PC-9 (cell line): Measurements from ENCODE around the gene IL17RA. TPM values are rescaled to one million over a fixed set of nuclear protein-coding genes. Genes with fewer than 3 reads are reported as not detected.

ENCODE experiments used
- BruUV-seq: library from RNA; stranded (reverse); fragments of 400-500 nt; replicated peaks from 2 replicates; lab custom pipeline; 2021; lab: Mats Ljungman, UMichigan
- CTCF ChIA-PET: fragments of 300-600 bp; sonication (Branson Sonifier 250); formaldehyde crosslinking; loops from one replicate; lab custom pipeline; 2022; ENCODE audit warnings: antibody characterized with exemption; lab: Charles Lee
- POLR2A ChIA-PET: fragments of 300-600 bp; sonication (Branson Sonifier 250); formaldehyde crosslinking; loops from one replicate; lab custom pipeline; 2022; ENCODE audit warnings: antibody characterized with exemption; ENCODE audit not compliant: unreplicated experiment; lab: Charles Lee
- DNase-seq, 2 experiments: peaks; one replicate each; pipeline versions ENCODE4 v3.0.0 to v3.0.0-alpha.2; 2015 to 2022; ENCODE audit warnings: mixed read lengths in 1 of 2
- H2AFZ ChIP-seq: fragments of 200-600 bp; sonication (generic); 2 replicates; pipeline ENCODE4 v1.8.1; 2017; ENCODE audit warnings: antibody characterized with exemption
- H3F3A ChIP-seq: fragments of 200-600 bp; sonication (generic); 2 replicates; pipeline ENCODE4 v1.8.1; 2017; ENCODE audit warnings: antibody characterized with exemption, mild to moderate bottlenecking, low read depth; ENCODE audit not compliant: insufficient read depth
- H3K27ac ChIP-seq: fragments of 200-600 bp; sonication (generic); 2 replicates; pipeline ENCODE4 v1.6.1; 2016; ENCODE audit warnings: mixed run types
- H3K27me3 ChIP-seq: fragments of 200-600 bp; sonication (generic); 2 replicates; pipeline ENCODE4 v1.6.1; 2016; ENCODE audit warnings: low read depth, mixed run types; ENCODE audit not compliant: insufficient read depth
- H3K36me3 ChIP-seq: fragments of 200-600 bp; sonication (generic); 2 replicates; pipeline ENCODE4 v1.6.1; 2016; ENCODE audit warnings: low read depth, mixed run types
- H3K4me1 ChIP-seq: fragments of 200-600 bp; sonication (generic); replicated peaks from 2 replicates; pipeline ENCODE4 v1.6.1; 2016; ENCODE audit warnings: mixed run types; ENCODE audit not compliant: insufficient read depth
- H3K4me2 ChIP-seq: fragments of 200-600 bp; sonication (generic); 2 replicates; pipeline ENCODE4 v1.6.1; 2017; ENCODE audit warnings: mixed run types
- H3K4me3 ChIP-seq: fragments of 200-600 bp; sonication (generic); 2 replicates; pipeline ENCODE4 v1.6.1; 2016; ENCODE audit warnings: mixed run types
- H3K79me2 ChIP-seq: fragments of 200-600 bp; sonication (generic); 2 replicates; pipeline ENCODE4 v1.6.1; 2017; ENCODE audit warnings: low read depth, mixed run types
- H3K9me2 ChIP-seq: fragments of 200-600 bp; sonication (generic); 2 replicates; pipeline ENCODE4 v1.8.1; 2017; ENCODE audit warnings: mild to moderate bottlenecking; ENCODE audit not compliant: insufficient read depth
- H3K9me3 ChIP-seq: fragments of 200-600 bp; sonication (generic); 2 replicates; pipeline ENCODE4 v1.8.1; 2016; ENCODE audit warnings: low read depth; ENCODE audit not compliant: insufficient read depth
- H4K20me1 ChIP-seq: fragments of 200-600 bp; sonication (generic); 2 replicates; pipeline ENCODE4 v1.8.1; 2017; ENCODE audit not compliant: insufficient read depth
- CTCF ChIP-seq: fragments of 200-600 bp; sonication (generic); conservative IDR thresholded peaks from 2 replicates; pipeline ENCODE4 v1.6.1; 2017; ENCODE audit warnings: mixed run types, antibody characterized with exemption, mild to moderate bottlenecking, moderate library complexity
- EZH2 ChIP-seq: fragments of 200-600 bp; sonication (generic); IDR thresholded peaks from 2 replicates; pipeline ENCODE4 v1.8.0; 2017; ENCODE audit warnings: antibody characterized with exemption, low read depth
- intact Hi-C: fragments of 100-400 bp; cut with micrococcal nuclease; formaldehyde crosslinking; loops from one replicate; pipeline ENCODE4 v1.10.0; 2022; ENCODE audit not compliant: unreplicated experiment
- total RNA-seq: library from RNA; stranded (reverse); gene quantifications from 2 replicates; pipeline ENCODE4 v1.2.3, GENCODE V29; 2021

Gene IL17RA
- total RNA-seq, 1 experiment from 2014 or later = 8.2 TPM

GRCh38 chr22:17137170-17137569 lies 52.4 kb downstream of the IL17RA start:
- no peaks in the 10 kb centered on the region for H3K36me3 ChIP-seq
- CTCF ChIA-PET = no interaction called here
- H3K4me3 ChIP-seq = no peak overlapping the region
- TF ChIP-seq EZH2 = no peak
- no peak for TF ChIP-seq CTCF
- H2AFZ ChIP-seq = no peak overlapping the region
- H3K4me1 ChIP-seq = no peaks in the 10 kb centered on the region
- no peaks in the 10 kb centered on the region for H3K9me2 ChIP-seq
- intact Hi-C loops = no loop called here
- no peaks in the 10 kb centered on the region for H3K79me2 ChIP-seq
- DNase-seq = no peak
- H3K4me2 ChIP-seq = no peak overlapping the region
- BruUV-seq = no TSS peak
- H4K20me1 ChIP-seq = no peaks in the 10 kb centered on the region
- no peaks in the 10 kb centered on the region for H3K9me3 ChIP-seq
- no peaks in the 10 kb centered on the region for H3K27me3 ChIP-seq
- no peaks in the 10 kb centered on the region for H3F3A ChIP-seq
- H3K27ac ChIP-seq = no peak overlapping the region
- POLR2A ChIA-PET = no interaction called here

DNA sequence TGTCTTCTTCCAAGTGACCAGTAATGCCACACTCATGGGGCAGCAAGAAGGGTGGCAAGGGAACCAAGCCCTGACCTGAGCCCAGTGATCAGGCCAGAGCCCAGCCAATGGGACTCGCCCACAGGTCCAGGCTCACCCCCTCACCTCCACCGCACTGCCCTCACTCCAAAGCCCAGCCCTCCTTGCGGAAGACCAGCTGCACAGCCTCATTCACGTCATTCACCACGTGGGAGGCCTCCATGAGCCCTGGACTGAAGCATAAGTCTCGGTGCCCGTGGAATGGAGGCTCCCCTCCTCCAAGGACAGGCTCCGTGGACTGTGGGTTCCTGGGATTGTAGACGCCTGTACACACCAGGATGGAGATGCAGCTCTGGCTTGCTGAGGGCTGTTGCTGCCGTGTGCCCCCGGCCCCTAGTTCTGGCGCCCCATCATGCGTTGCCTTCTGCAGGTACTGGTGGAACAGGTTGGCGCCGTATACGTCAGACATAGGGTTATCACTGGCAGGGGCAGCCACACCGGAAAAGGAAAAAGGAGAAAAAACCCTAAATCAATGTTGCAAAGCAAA lies 53.1 kb downstream of the IL17RA start:
- Histone ChIP-seq H3K36me3 (no peaks in the 10 kb centered on the region), H3K4me2 (no peak overlapping the region), H3K27ac (no peak overlapping the region), H4K20me1 (no peaks in the 10 kb centered on the region), H3K9me2 (no peaks in the 10 kb centered on the region), H3K4me1 (no peaks in the 10 kb centered on the region), H3K9me3 (no peaks in the 10 kb centered on the region), H3K79me2 (no peaks in the 10 kb centered on the region), H3F3A (no peaks in the 10 kb centered on the region), H3K4me3 (no peak overlapping the region), H3K27me3 (no peaks in the 10 kb centered on the region), H2AFZ (no peak overlapping the region)
- DNase-seq = no peak
- ChIA-PET CTCF (no interaction called here), POLR2A (no interaction called here)
- TF ChIP-seq EZH2 (no peak), CTCF (no peak)
- no TSS peak for BruUV-seq
- intact Hi-C loops = no loop called here

DNA sequence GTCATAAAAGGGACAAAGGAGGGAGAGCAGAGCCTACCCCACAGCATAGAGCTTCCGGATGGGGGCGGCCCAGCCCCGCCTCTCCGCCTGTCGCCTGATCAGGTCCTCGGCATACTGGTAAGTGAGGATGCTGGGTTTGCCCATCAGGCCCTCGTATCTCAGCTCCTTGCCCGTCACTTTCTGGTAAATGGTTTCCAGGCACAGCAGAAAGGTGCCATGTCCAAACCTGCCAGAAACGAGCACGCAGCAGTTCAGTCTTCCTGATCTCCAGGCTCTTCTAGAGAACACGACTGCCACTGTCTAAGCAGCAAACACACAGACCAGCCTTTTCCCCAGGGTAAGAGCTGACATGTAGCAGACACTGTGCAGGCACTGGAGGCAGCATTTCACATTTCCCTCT lies 53.7 kb downstream of the IL17RA start:
- Histone ChIP-seq H4K20me1 (no peaks in the 10 kb centered on the region), H3K4me2 (no peak overlapping the region), H3K36me3 (no peaks in the 10 kb centered on the region), H3K27me3 (no peaks in the 10 kb centered on the region), H3K27ac (no peak overlapping the region), H3K4me1 (no peaks in the 10 kb centered on the region), H2AFZ (no peak overlapping the region), H3K9me3 (no peaks in the 10 kb centered on the region), H3K79me2 (no peaks in the 10 kb centered on the region), H3F3A (no peaks in the 10 kb centered on the region), H3K4me3 (no peak overlapping the region), H3K9me2 (no peaks in the 10 kb centered on the region)
- intact Hi-C loops = no loop called here
- no peak for DNase-seq
- ChIA-PET CTCF (no interaction called here), POLR2A (no interaction called here)
- no TSS peak for BruUV-seq
- TF ChIP-seq CTCF (no peak), EZH2 (no peak)
